ENCODE results near the gene SORCS1.

SORCS1 gene

GRCh38 chr10:106625751-106626150 is 538.8 kb downstream of the SORCS1 start:
- no peaks in the 10 kb centered on the region for H3K9me2 ChIP-seq (replicated peaks; ENCODE audit: control insufficient read depth, low read length)
- no peaks in the 10 kb centered on the region for H3K9me3 ChIP-seq (ENCODE audit: control insufficient read depth, insufficient read depth, low read length)
- no peaks in the 10 kb centered on the region for H3K36me3 ChIP-seq (ENCODE audit: control insufficient read depth, low read length)
- H3K4me2 ChIP-seq (ENCODE audit: low read length): no peak overlapping the region
- no peaks in the 10 kb centered on the region for H3K27me3 ChIP-seq (ENCODE audit: control insufficient read depth, low read length)
- H3K4me3 ChIP-seq (ENCODE audit: low read length): no peak overlapping the region
- H3K79me2 ChIP-seq (ENCODE audit: control insufficient read depth, low read length): no peaks in the 10 kb centered on the region
- no peak overlapping the region for H3K27ac ChIP-seq (ENCODE audit: low read depth, low read length)
- H3F3A ChIP-seq (ENCODE audit: control insufficient read depth, insufficient read depth): no peaks in the 10 kb centered on the region
- no peaks in the 10 kb centered on the region for H4K20me1 ChIP-seq (ENCODE audit: control insufficient read depth, insufficient read depth, low read depth, low read length)
- no peaks in the 10 kb centered on the region for H3K4me1 ChIP-seq (ENCODE audit: control insufficient read depth, low read length)
- TF ChIP-seq EZH2phosphoT487 (IDR thresholded peaks at IDR 0.05; ENCODE audit: borderline replicate concordance, low read length) (no peak), CTCF (IDR thresholded peaks at IDR 0.05; ENCODE audit: low read depth, low read length, poor library complexity, severe bottlenecking) (no peak)

- Histone ChIP-seq H3K36me3 (ENCODE audit: control insufficient read depth, low read length) (no peaks in the 10 kb centered on the region), H3K27me3 (ENCODE audit: control insufficient read depth, low read length) (no peaks in the 10 kb centered on the region), H3K4me3 (ENCODE audit: low read length) (no peak overlapping the region), H3K4me2 (ENCODE audit: low read length) (no peak overlapping the region), H3K9me2 (replicated peaks; ENCODE audit: control insufficient read depth, low read length) (no peaks in the 10 kb centered on the region), H3F3A (ENCODE audit: control insufficient read depth, insufficient read depth) (no peaks in the 10 kb centered on the region), H3K9me3 (ENCODE audit: control insufficient read depth, insufficient read depth, low read length) (no peaks in the 10 kb centered on the region), H4K20me1 (ENCODE audit: control insufficient read depth, insufficient read depth, low read depth, low read length) (no peaks in the 10 kb centered on the region), H3K27ac (ENCODE audit: low read depth, low read length) (no peak overlapping the region), H3K4me1 (ENCODE audit: control insufficient read depth, low read length) (no peaks in the 10 kb centered on the region), H3K79me2 (ENCODE audit: control insufficient read depth, low read length) (no peaks in the 10 kb centered on the region)
- TF ChIP-seq EZH2phosphoT487 (IDR thresholded peaks at IDR 0.05; ENCODE audit: borderline replicate concordance, low read length): no peak
Observed at GRCh38 chr10:106619346-106619745, 545.2 kb downstream of the SORCS1 start.

- H4K20me1 ChIP-seq (ENCODE audit: control insufficient read depth, insufficient read depth, low read depth, low read length): no peaks in the 10 kb centered on the region
- no peaks in the 10 kb centered on the region for H3F3A ChIP-seq (ENCODE audit: control insufficient read depth, insufficient read depth)
- no peaks in the 10 kb centered on the region for H3K9me2 ChIP-seq (replicated peaks; ENCODE audit: control insufficient read depth, low read length)
- H3K4me3 ChIP-seq (ENCODE audit: low read length): no peak overlapping the region
- H3K36me3 ChIP-seq (ENCODE audit: control insufficient read depth, low read length): no peaks in the 10 kb centered on the region
- no peaks in the 10 kb centered on the region for H3K9me3 ChIP-seq (ENCODE audit: control insufficient read depth, insufficient read depth, low read length)
- H3K4me1 ChIP-seq (ENCODE audit: control insufficient read depth, low read length): no peaks in the 10 kb centered on the region
- H3K79me2 ChIP-seq (ENCODE audit: control insufficient read depth, low read length): no peaks in the 10 kb centered on the region
- no peak overlapping the region for H3K27ac ChIP-seq (ENCODE audit: low read depth, low read length)
- no peaks in the 10 kb centered on the region for H3K27me3 ChIP-seq (ENCODE audit: control insufficient read depth, low read length)
- no peak overlapping the region for H3K4me2 ChIP-seq (ENCODE audit: low read length)
- no peak for TF ChIP-seq EZH2phosphoT487 (IDR thresholded peaks at IDR 0.05; ENCODE audit: borderline replicate concordance, low read length)
- TF ChIP-seq CTCF (IDR thresholded peaks at IDR 0.05; ENCODE audit: low read depth, low read length, poor library complexity, severe bottlenecking): no peak
Observed at GRCh38 chr10:106618646-106619045, 545.9 kb downstream of the SORCS1 start.

GRCh38 chr10:106615081-106615480 is 549.4 kb downstream of the SORCS1 start:
- Histone ChIP-seq H3K9me3 (ENCODE audit: control insufficient read depth, insufficient read depth, low read length) (no peaks in the 10 kb centered on the region), H3K9me2 (replicated peaks; ENCODE audit: control insufficient read depth, low read length) (no peaks in the 10 kb centered on the region), H3K4me2 (ENCODE audit: low read length) (no peak overlapping the region), H3F3A (ENCODE audit: control insufficient read depth, insufficient read depth) (no peaks in the 10 kb centered on the region), H3K4me1 (ENCODE audit: control insufficient read depth, low read length) (no peaks in the 10 kb centered on the region), H3K79me2 (ENCODE audit: control insufficient read depth, low read length) (no peaks in the 10 kb centered on the region), H3K27ac (ENCODE audit: low read depth, low read length) (no peak overlapping the region), H4K20me1 (ENCODE audit: control insufficient read depth, insufficient read depth, low read depth, low read length) (no peaks in the 10 kb centered on the region), H3K36me3 (ENCODE audit: control insufficient read depth, low read length) (no peaks in the 10 kb centered on the region), H3K27me3 (ENCODE audit: control insufficient read depth, low read length) (no peaks in the 10 kb centered on the region), H3K4me3 (ENCODE audit: low read length) (no peak overlapping the region)
- TF ChIP-seq EZH2phosphoT487 (IDR thresholded peaks at IDR 0.05; ENCODE audit: borderline replicate concordance, low read length) (no peak), CTCF (IDR thresholded peaks at IDR 0.05; ENCODE audit: low read depth, low read length, poor library complexity, severe bottlenecking) (no peak)
